WTC11 (cell line): ENCODE measurements around the gene AKAP10. TPM values are rescaled to one million over a fixed set of nuclear protein-coding genes. Genes with fewer than 3 reads are reported as not detected.

ENCODE experiments used
- ATAC-seq: fragments of 200-7000 bp; cut with Tn5 transposase; 2 replicates; pipeline ENCODE4 v1.10.0; 2021; ENCODE audit warnings: mild to moderate bottlenecking, moderate library complexity
- CTCF ChIA-PET: fragments of 300-600 bp; sonication (Branson Sonifier 250); formaldehyde crosslinking; loops from one replicate; lab custom pipeline; 2021; ENCODE audit warnings: antibody characterized with exemption; lab: Charles Lee
- POLR2A ChIA-PET: fragments of 350-600 bp; sonication (Branson Sonifier 250); formaldehyde crosslinking; loops from one replicate; lab custom pipeline; 2021; ENCODE audit warnings: antibody characterized with exemption; lab: Charles Lee
- DNase-seq: peaks from one replicate; pipeline ENCODE4 v3.0.0; 2021; ENCODE audit warnings: low spot score
- H3K27ac Mint-ChIP-seq: 2 replicates; pipeline ENCODE4 v1.8.0; 2021; ENCODE audit warnings: mixed read lengths
- H3K27me3 Mint-ChIP-seq: 2 replicates; pipeline ENCODE4 v1.8.0; 2021; ENCODE audit warnings: low read depth, mild to moderate bottlenecking, moderate library complexity, mixed read lengths
- H3K36me3 Mint-ChIP-seq: 2 replicates; pipeline ENCODE4 v1.8.0; 2021; ENCODE audit warnings: mixed read lengths
- H3K4me1 Mint-ChIP-seq: 2 replicates; pipeline ENCODE4 v1.8.0; 2022; ENCODE audit warnings: mixed read lengths
- H3K4me3 Mint-ChIP-seq: 2 replicates; pipeline ENCODE4 v1.8.0; 2021; ENCODE audit warnings: mild to moderate bottlenecking, moderate library complexity, mixed read lengths
- H3K9me3 Mint-ChIP-seq: 2 replicates; pipeline ENCODE4 v1.8.0; 2021; ENCODE audit warnings: mixed read lengths
- CBFB ChIP-seq: sonication (generic); formaldehyde crosslinking; IDR thresholded peaks from 2 replicates; pipeline ENCODE4 v1.8.1; 2022; ENCODE audit warnings: mild to moderate bottlenecking, low read depth, missing genetic modification reagents
- CREM ChIP-seq: sonication (generic); formaldehyde crosslinking; IDR thresholded peaks from 2 replicates; pipeline ENCODE4 v1.8.1; 2022; ENCODE audit warnings: mild to moderate bottlenecking, missing genetic modification reagents, moderate library complexity
- EMX1 ChIP-seq: fragments of 250-450 bp; sonication (Bioruptor Pico); IDR thresholded peaks from 2 replicates; pipeline ENCODE4 v1.8.0; 2021; ENCODE audit warnings: mild to moderate bottlenecking
- GABPB1 ChIP-seq: sonication (generic); formaldehyde crosslinking; IDR thresholded peaks from 2 replicates; pipeline ENCODE4 v1.8.1; 2023; ENCODE audit warnings: mild to moderate bottlenecking, missing genetic modification reagents
- GTF2I ChIP-seq: fragments of 250-450 bp; sonication (Bioruptor Pico); conservative IDR thresholded peaks from 2 replicates; pipeline ENCODE4 v1.4.0; 2021; ENCODE audit warnings: mild to moderate bottlenecking
- HMGA2 ChIP-seq: fragments of 250-450 bp; sonication (Bioruptor Pico); IDR thresholded peaks from 2 replicates; pipeline ENCODE4 v1.4.0; 2021; ENCODE audit warnings: mild to moderate bottlenecking, moderate library complexity
- JAZF1 ChIP-seq: fragments of 250-450 bp; sonication (Bioruptor Pico); IDR thresholded peaks from 2 replicates; pipeline ENCODE4 v1.9.0; 2021; ENCODE audit warnings: moderate library complexity, mild to moderate bottlenecking, inconsistent platforms
- MXD4 ChIP-seq: fragments of 250-450 bp; sonication (Bioruptor Pico); IDR thresholded peaks from 2 replicates; pipeline ENCODE4 v1.8.0; 2021; ENCODE audit warnings: mild to moderate bottlenecking, moderate library complexity, borderline replicate concordance
- MYBL2 ChIP-seq: sonication (generic); formaldehyde crosslinking; IDR thresholded peaks from 2 replicates; pipeline ENCODE4 v1.8.1; 2023; ENCODE audit warnings: mild to moderate bottlenecking, moderate library complexity, missing genetic modification reagents
- NFATC4 ChIP-seq: fragments of 250-450 bp; sonication (Bioruptor Pico); IDR thresholded peaks from 2 replicates; pipeline ENCODE4 v1.9.0; 2021; ENCODE audit warnings: mild to moderate bottlenecking
- RELA ChIP-seq: sonication (generic); formaldehyde crosslinking; IDR thresholded peaks from 2 replicates; pipeline ENCODE4 v1.8.1; 2022; ENCODE audit warnings: missing genetic modification reagents, mild to moderate bottlenecking, borderline replicate concordance
- SP1 ChIP-seq: sonication (generic); formaldehyde crosslinking; conservative IDR thresholded peaks from 2 replicates; pipeline ENCODE4 v1.8.1; 2022; ENCODE audit warnings: missing genetic modification reagents
- TCF7 ChIP-seq: sonication (generic); formaldehyde crosslinking; IDR thresholded peaks from 2 replicates; pipeline ENCODE4 v1.8.0; 2022; ENCODE audit warnings: mild to moderate bottlenecking, low read depth, missing genetic modification reagents, moderate library complexity
- TEAD1 ChIP-seq: sonication (generic); formaldehyde crosslinking; IDR thresholded peaks from 2 replicates; pipeline ENCODE4 v1.8.0; 2022; ENCODE audit warnings: mild to moderate bottlenecking, missing genetic modification reagents
- TP53 ChIP-seq: sonication (generic); formaldehyde crosslinking; IDR thresholded peaks from 2 replicates; pipeline ENCODE4 v1.8.1; 2023; ENCODE audit warnings: mild to moderate bottlenecking, missing genetic modification reagents
- ZNF263 ChIP-seq: sonication (generic); formaldehyde crosslinking; IDR thresholded peaks from 2 replicates; pipeline ENCODE4 v1.8.1; 2022; ENCODE audit warnings: low read depth, mild to moderate bottlenecking, moderate library complexity, missing genetic modification reagents
- ZNF317 ChIP-seq: sonication (generic); formaldehyde crosslinking; IDR thresholded peaks from 2 replicates; pipeline ENCODE4 v1.8.1; 2023; ENCODE audit warnings: low read depth, mild to moderate bottlenecking, moderate library complexity, missing genetic modification reagents, borderline replicate concordance
- ZNF671 ChIP-seq: fragments of 250-450 bp; sonication (Bioruptor Pico); IDR thresholded peaks from 2 replicates; pipeline ENCODE4 v1.8.0; 2021; ENCODE audit warnings: mild to moderate bottlenecking
- total RNA-seq: library from RNA; stranded (reverse); gene quantifications from 3 replicates; pipeline ENCODE4 v1.2.3, GENCODE V29; 2021
- TF ChIP-seq, protein P1 (sequence below): sonication (generic); formaldehyde crosslinking; IDR thresholded peaks from 2 replicates; pipeline ENCODE4 v1.8.0; 2023; ENCODE audit warnings: mild to moderate bottlenecking, missing genetic modification reagents
- TF ChIP-seq, protein P2 (sequence below): sonication (generic); formaldehyde crosslinking; IDR thresholded peaks from 2 replicates; pipeline ENCODE4 v1.8.1; 2022; ENCODE audit warnings: mild to moderate bottlenecking, moderate library complexity, missing genetic modification reagents
- TF ChIP-seq, protein P3 (sequence below): sonication (generic); formaldehyde crosslinking; IDR thresholded peaks from 2 replicates; pipeline ENCODE4 v1.8.1; 2023; ENCODE audit warnings: mild to moderate bottlenecking, missing genetic modification reagents, moderate library complexity
- TF ChIP-seq, protein P4 (sequence below): sonication (generic); formaldehyde crosslinking; IDR thresholded peaks from 2 replicates; pipeline ENCODE4 v1.8.0; 2022; ENCODE audit warnings: mild to moderate bottlenecking, missing genetic modification reagents
- TF ChIP-seq, protein P5 (sequence below): fragments of 250-450 bp; sonication (Bioruptor Pico); conservative IDR thresholded peaks from 2 replicates; pipeline ENCODE4 v1.9.0; 2021; ENCODE audit warnings: mild to moderate bottlenecking
- TF ChIP-seq, protein P6 (sequence below): fragments of 250-450 bp; sonication (Bioruptor Pico); IDR thresholded peaks from 2 replicates; pipeline ENCODE4 v1.8.0; 2021; ENCODE audit warnings: mild to moderate bottlenecking
- TF ChIP-seq, protein P7 (sequence below): sonication (generic); formaldehyde crosslinking; IDR thresholded peaks from 2 replicates; pipeline ENCODE4 v1.8.1; 2023; ENCODE audit warnings: mild to moderate bottlenecking, missing genetic modification reagents, borderline replicate concordance

AKAP10 gene
- total RNA-seq, 1 experiment from 2014 or later: 29.9 TPM

DNA sequence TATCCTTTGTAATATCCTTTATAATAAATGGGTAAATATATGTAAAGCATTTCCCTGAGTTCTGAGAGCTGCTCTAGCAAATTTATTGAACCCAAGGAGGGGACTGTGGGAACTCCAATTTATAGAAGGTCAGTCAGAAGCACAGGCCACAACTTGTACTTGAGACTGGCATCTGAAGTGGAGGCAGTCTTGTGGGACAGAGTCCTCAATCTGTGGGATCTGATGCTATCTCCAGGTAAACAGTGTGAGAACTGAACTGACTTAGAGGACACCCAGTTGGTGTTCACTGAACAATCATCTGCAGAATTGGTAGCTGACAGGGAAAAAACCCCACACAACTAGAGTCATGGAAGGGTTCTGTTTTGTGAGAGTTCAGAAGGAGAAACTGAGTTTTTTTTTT is 34.0 kb downstream of the AKAP10 start:
- ChIA-PET CTCF (no interaction called here), POLR2A (no interaction called here)
- Mint-ChIP-seq H3K27me3 (no peaks in the 10 kb centered on the region), H3K4me1 (peaks cover 27% of the 10 kb centered on the region), H3K9me3 (no peaks in the 10 kb centered on the region), H3K4me3 (no peak overlapping the region), H3K27ac (no peak overlapping the region), H3K36me3 (peaks cover 68% of the 10 kb centered on the region)
- TF ChIP-seq ZNF671 (no peak), TEAD1 (CRISPR knock-in tag) (no peak), JAZF1 (CRISPR knock-in tag) (no peak), ZNF263 (CRISPR knock-in tag) (no peak), CBFB (CRISPR knock-in tag) (no peak), TP53 (CRISPR knock-in tag) (no peak), EMX1 (CRISPR knock-in tag) (no peak), GTF2I (no peak), NFATC4 (CRISPR knock-in tag) (no peak), ZNF317 (no peak), MXD4 (CRISPR knock-in tag) (no peak), SP1 (CRISPR knock-in tag) (no peak), MYBL2 (no peak)
- TF ChIP-seq, protein P1, sequence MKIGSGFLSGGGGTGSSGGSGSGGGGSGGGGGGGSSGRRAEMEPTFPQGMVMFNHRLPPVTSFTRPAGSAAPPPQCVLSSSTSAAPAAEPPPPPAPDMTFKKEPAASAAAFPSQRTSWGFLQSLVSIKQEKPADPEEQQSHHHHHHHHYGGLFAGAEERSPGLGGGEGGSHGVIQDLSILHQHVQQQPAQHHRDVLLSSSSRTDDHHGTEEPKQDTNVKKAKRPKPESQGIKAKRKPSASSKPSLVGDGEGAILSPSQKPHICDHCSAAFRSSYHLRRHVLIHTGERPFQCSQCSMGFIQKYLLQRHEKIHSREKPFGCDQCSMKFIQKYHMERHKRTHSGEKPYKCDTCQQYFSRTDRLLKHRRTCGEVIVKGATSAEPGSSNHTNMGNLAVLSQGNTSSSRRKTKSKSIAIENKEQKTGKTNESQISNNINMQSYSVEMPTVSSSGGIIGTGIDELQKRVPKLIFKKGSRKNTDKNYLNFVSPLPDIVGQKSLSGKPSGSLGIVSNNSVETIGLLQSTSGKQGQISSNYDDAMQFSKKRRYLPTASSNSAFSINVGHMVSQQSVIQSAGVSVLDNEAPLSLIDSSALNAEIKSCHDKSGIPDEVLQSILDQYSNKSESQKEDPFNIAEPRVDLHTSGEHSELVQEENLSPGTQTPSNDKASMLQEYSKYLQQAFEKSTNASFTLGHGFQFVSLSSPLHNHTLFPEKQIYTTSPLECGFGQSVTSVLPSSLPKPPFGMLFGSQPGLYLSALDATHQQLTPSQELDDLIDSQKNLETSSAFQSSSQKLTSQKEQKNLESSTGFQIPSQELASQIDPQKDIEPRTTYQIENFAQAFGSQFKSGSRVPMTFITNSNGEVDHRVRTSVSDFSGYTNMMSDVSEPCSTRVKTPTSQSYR (CRISPR knock-in tag): no peak
- TF ChIP-seq, protein P2, sequence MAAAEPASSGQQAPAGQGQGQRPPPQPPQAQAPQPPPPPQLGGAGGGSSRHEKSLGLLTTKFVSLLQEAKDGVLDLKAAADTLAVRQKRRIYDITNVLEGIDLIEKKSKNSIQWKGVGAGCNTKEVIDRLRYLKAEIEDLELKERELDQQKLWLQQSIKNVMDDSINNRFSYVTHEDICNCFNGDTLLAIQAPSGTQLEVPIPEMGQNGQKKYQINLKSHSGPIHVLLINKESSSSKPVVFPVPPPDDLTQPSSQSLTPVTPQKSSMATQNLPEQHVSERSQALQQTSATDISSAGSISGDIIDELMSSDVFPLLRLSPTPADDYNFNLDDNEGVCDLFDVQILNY (CRISPR knock-in tag): no peak
- TF ChIP-seq, protein P3, sequence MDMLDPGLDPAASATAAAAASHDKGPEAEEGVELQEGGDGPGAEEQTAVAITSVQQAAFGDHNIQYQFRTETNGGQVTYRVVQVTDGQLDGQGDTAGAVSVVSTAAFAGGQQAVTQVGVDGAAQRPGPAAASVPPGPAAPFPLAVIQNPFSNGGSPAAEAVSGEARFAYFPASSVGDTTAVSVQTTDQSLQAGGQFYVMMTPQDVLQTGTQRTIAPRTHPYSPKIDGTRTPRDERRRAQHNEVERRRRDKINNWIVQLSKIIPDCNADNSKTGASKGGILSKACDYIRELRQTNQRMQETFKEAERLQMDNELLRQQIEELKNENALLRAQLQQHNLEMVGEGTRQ (CRISPR knock-in tag): no peak
- TF ChIP-seq, protein P4, sequence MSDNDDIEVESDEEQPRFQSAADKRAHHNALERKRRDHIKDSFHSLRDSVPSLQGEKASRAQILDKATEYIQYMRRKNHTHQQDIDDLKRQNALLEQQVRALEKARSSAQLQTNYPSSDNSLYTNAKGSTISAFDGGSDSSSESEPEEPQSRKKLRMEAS: no peak
- TF ChIP-seq, protein P5, sequence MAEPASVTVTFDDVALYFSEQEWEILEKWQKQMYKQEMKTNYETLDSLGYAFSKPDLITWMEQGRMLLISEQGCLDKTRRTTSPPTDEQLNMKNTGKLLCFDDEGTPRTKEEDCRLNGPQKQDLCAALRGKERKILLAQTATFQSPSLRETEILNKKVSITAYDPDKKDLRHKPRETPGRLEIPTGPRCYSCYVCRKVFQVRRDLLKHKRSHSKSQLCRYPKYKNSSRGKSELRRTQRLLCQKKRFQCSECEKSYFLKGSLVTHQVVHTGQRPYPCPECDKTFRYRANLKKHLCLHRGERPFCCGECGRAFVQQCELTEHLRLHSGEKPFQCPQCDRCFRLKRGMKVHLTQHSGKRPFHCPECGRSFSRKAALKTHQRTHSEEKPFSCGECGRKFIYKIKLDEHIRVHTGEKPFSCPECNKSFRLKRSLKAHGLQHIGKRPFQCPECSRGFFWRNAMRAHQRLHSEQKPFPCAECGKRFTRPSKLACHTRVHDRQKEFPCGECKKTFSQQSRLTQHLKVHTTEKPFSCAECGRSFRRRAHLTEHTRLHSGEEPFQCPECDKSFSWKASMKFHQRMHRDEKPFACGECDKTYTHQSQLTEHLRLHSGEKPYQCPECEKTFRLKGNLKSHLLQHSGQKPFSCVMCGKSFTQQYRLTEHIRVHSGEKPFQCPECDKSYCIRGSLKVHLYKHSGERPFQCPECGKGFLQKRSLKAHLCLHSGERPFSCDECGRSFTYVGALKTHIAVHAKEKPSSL (CRISPR knock-in tag): no peak
- ATAC-seq (no peak), DNase-seq (no peak)

DNA sequence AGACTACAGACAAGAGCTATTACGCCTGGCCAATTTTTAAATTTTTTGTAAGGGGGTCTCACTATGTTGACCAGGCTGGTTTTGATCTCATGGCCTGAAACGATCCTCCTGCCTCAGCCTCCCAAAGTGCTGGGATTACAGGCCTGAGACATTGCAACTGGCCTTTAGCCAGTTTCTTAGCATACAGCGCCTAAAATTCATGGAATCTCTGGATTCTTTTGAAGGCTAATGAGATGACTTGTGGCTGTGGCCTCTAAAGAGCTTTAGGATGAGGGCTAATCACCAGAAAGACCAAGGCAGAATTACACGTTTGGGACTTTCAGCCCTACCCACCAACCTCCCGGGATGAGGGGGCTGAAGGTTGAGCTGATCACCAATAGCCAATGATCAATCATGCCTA is 34.6 kb downstream of the AKAP10 start:
- H3K4me3 Mint-ChIP-seq: no peak overlapping the region
- peaks cover 65% of the 10 kb centered on the region for H3K36me3 Mint-ChIP-seq
- CTCF ChIA-PET: no interaction called here
- H3K4me1 Mint-ChIP-seq: peaks cover 21% of the 10 kb centered on the region
- no peaks in the 10 kb centered on the region for H3K27me3 Mint-ChIP-seq
- no peaks in the 10 kb centered on the region for H3K9me3 Mint-ChIP-seq
- POLR2A ChIA-PET: no interaction called here
- DNase-seq: no peak
- ATAC-seq: peak; percentile 46
- H3K27ac Mint-ChIP-seq: peak overlapping the region; percentile 73; the same call in 1 of the 2 replicates
- no peak for TF ChIP-seq RELA (CRISPR knock-in tag)
- no peak for TF ChIP-seq TCF7 (CRISPR knock-in tag)
- no peak for TF ChIP-seq HMGA2 (CRISPR knock-in tag)
- no peak for TF ChIP-seq TP53 (CRISPR knock-in tag)
- TF ChIP-seq CREM (CRISPR knock-in tag): no peak
- TF ChIP-seq GABPB1 (CRISPR knock-in tag): no peak
- TF ChIP-seq, protein P6, sequence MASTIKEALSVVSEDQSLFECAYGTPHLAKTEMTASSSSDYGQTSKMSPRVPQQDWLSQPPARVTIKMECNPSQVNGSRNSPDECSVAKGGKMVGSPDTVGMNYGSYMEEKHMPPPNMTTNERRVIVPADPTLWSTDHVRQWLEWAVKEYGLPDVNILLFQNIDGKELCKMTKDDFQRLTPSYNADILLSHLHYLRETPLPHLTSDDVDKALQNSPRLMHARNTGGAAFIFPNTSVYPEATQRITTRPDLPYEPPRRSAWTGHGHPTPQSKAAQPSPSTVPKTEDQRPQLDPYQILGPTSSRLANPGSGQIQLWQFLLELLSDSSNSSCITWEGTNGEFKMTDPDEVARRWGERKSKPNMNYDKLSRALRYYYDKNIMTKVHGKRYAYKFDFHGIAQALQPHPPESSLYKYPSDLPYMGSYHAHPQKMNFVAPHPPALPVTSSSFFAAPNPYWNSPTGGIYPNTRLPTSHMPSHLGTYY: no peak
- TF ChIP-seq, protein P7, sequence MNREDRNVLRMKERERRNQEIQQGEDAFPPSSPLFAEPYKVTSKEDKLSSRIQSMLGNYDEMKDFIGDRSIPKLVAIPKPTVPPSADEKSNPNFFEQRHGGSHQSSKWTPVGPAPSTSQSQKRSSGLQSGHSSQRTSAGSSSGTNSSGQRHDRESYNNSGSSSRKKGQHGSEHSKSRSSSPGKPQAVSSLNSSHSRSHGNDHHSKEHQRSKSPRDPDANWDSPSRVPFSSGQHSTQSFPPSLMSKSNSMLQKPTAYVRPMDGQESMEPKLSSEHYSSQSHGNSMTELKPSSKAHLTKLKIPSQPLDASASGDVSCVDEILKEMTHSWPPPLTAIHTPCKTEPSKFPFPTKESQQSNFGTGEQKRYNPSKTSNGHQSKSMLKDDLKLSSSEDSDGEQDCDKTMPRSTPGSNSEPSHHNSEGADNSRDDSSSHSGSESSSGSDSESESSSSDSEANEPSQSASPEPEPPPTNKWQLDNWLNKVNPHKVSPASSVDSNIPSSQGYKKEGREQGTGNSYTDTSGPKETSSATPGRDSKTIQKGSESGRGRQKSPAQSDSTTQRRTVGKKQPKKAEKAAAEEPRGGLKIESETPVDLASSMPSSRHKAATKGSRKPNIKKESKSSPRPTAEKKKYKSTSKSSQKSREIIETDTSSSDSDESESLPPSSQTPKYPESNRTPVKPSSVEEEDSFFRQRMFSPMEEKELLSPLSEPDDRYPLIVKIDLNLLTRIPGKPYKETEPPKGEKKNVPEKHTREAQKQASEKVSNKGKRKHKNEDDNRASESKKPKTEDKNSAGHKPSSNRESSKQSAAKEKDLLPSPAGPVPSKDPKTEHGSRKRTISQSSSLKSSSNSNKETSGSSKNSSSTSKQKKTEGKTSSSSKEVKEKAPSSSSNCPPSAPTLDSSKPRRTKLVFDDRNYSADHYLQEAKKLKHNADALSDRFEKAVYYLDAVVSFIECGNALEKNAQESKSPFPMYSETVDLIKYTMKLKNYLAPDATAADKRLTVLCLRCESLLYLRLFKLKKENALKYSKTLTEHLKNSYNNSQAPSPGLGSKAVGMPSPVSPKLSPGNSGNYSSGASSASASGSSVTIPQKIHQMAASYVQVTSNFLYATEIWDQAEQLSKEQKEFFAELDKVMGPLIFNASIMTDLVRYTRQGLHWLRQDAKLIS (CRISPR knock-in tag): no peak
